ENCODE measurements around the gene SCARF1.

The SCARF1 gene

DNA sequence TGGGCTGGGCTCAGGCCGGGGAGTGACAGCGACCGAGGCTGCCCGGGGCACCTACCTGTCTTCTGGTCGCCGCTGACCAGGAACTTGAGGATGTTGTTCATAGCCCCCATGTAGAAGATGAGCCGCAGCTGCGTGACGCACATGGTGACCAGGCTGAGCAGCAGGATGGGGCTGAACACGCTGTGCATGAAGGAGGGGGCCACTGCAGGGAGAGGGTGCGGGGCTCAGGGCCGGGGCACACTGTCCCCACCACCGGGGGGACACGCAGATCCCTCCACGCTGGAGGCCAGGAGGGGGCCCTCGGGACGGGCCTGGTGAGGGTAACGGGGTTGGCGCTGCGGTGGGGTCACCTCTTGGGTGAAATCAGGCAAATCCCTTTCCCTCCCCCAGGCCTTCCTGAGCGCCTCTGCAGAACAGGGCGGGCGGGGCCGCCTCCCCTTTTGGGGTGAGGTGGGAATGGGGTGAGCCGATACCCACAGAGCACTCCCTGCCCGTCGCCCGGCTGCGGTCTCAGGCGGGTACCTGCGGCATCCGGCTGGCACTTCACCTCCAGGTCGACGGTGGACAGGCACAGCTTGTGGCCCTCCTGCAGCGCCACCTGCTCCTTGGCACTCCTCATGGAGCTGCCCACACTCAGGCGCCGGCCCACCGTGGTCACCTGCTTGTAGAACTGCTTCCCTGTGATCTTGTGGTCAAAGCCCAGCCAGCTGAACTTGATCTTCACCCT is 54.6 kb downstream of the SCARF1 start:
- in situ Hi-C loops (cut with HindIII; ENCODE audit: low sequenced_read_pairs) = no loop called here
- H3K4me3 ChIP-seq (ENCODE audit: low read depth, low read length) = no peak overlapping the region
- no peak for DNase-seq (ENCODE audit: low read depth)
- no peak for TF ChIP-seq CTCF (IDR thresholded peaks at IDR 0.05; ENCODE audit: low read depth, low read length, missing control alignments)

GRCh38 chr17:1590029-1590746 is 55.3 kb downstream of the SCARF1 start:
- no peak overlapping the region for H3K4me3 ChIP-seq (ENCODE audit: low read depth, low read length)
- DNase-seq (ENCODE audit: low read depth) = peak; percentile 59

DNA sequence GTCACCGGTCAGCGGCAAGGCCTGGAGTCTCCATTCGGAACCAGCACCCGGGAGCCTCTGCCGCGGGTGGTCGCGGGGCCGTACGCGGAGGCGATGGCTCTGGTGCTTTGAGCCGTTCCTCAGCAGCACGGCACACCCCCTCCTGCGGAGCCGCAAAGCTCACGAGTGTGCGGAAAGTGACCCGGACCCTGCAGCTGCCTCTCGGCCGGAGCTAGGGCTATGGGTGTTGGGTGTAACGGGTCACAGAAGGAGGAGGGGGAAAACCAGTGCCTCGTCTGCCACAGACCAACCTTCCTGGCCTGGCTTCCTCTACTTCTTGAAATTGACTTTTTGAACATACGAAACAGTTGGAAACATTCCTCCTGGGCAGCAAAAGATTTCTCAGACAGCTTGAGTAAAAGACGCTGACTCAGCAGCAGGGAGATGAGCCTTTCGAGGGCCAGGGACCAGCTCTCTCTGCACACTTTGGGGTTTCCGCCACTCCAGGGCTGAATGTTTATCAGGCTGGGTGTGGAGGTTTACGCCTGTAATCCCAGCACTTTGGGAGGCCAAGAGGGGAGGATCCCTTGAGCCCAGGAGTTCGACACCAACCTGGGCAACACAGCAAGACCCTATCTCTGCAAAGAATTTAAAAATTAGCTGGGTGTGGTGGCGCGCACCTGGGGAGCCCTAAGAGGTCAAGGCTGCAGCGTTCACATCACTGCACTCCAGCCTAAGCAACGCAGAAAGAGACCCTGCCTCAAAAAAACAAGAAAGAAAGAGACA is 56.5 kb downstream of the SCARF1 start:
- DNase-seq (ENCODE audit: low read depth) = peak; percentile 31
- no peak overlapping the region for H3K4me3 ChIP-seq (ENCODE audit: low read depth, low read length)
- in situ Hi-C loops (cut with HindIII; ENCODE audit: low sequenced_read_pairs) = no loop called here

More at GRCh38 chr17:1590029-1590746, 55.3 kb downstream of the SCARF1 start:
- in situ Hi-C loops (cut with HindIII; ENCODE audit: low sequenced_read_pairs) = no loop called here
- no peak for TF ChIP-seq CTCF (IDR thresholded peaks at IDR 0.05; ENCODE audit: low read depth, low read length, missing control alignments)

GRCh38 chr17:1584167-1584566 is 61.4 kb downstream of the SCARF1 start:
- TF ChIP-seq CTCF (IDR thresholded peaks at IDR 0.05; ENCODE audit: low read depth, low read length, missing control alignments) = no peak
- in situ Hi-C loops (cut with HindIII; ENCODE audit: low sequenced_read_pairs) = no loop called here
- H3K4me3 ChIP-seq (ENCODE audit: low read depth, low read length) = no peak overlapping the region
- no peak for DNase-seq (ENCODE audit: low read depth)

More for the DNA sequence above, 56.5 kb downstream of the SCARF1 start:
- no peak for TF ChIP-seq CTCF (IDR thresholded peaks at IDR 0.05; ENCODE audit: low read depth, low read length, missing control alignments)
